KMS-11 (cell line): ENCODE data around the gene RFC5.

ENCODE experiments used
- H2AFZ ChIP-seq: fragments of 200-600 bp; sonication (generic); 2 replicates; pipeline ENCODE4 v1.6.1; 2016; ENCODE audit warnings: antibody characterized with exemption, mixed run types, low read depth
- H3K27ac ChIP-seq: fragments of 200-600 bp; sonication (generic); 2 replicates; pipeline ENCODE4 v1.6.1; 2016; ENCODE audit warnings: mild to moderate bottlenecking, mixed run types
- H3K27me3 ChIP-seq: fragments of 200-600 bp; sonication (generic); 2 replicates; pipeline ENCODE4 v1.6.1; 2017; ENCODE audit warnings: mild to moderate bottlenecking, low read depth, mixed run types, moderate library complexity; ENCODE audit not compliant: insufficient read depth
- H3K36me3 ChIP-seq: fragments of 200-600 bp; sonication (generic); 2 replicates; pipeline ENCODE4 v1.6.1; 2017; ENCODE audit warnings: mild to moderate bottlenecking, mixed run types; ENCODE audit not compliant: insufficient read depth
- H3K4me1 ChIP-seq: fragments of 200-600 bp; sonication (generic); 2 replicates; pipeline ENCODE4 v1.6.1; 2016; ENCODE audit warnings: mild to moderate bottlenecking, low read depth, mixed run types; ENCODE audit not compliant: poor library complexity, severe bottlenecking
- H3K4me2 ChIP-seq: fragments of 200-600 bp; sonication (generic); 2 replicates; pipeline ENCODE4 v1.7.0; 2016; ENCODE audit warnings: mild to moderate bottlenecking, mixed run types
- H3K4me3 ChIP-seq: fragments of 200-600 bp; sonication (generic); IDR thresholded peaks from 2 replicates; pipeline ENCODE4 v1.6.1; 2017; ENCODE audit warnings: low read depth, low read length, mixed read lengths; ENCODE audit not compliant: insufficient read depth
- H3K79me2 ChIP-seq: fragments of 200-600 bp; sonication (generic); 2 replicates; pipeline ENCODE4 v1.6.1; 2016; ENCODE audit warnings: low read depth, mixed run types; ENCODE audit not compliant: insufficient read depth
- H3K9ac ChIP-seq: fragments of 200-600 bp; sonication (generic); 2 replicates; pipeline ENCODE4 v1.6.1; 2016; ENCODE audit warnings: mild to moderate bottlenecking, mixed run types
- H4K20me1 ChIP-seq: fragments of 200-600 bp; sonication (generic); 2 replicates; pipeline ENCODE4 v1.6.1; 2016; ENCODE audit warnings: mild to moderate bottlenecking, mixed run types; ENCODE audit not compliant: insufficient read depth
- CTCF ChIP-seq: fragments of 200-600 bp; sonication (generic); conservative IDR thresholded peaks from 2 replicates; pipeline ENCODE4 v1.6.1; 2017; ENCODE audit warnings: low read depth, mild to moderate bottlenecking, antibody characterized with exemption, low read length, moderate library complexity, mixed read lengths

The RFC5 gene

GRCh38 chr12:118061873-118062843 is 45.7 kb downstream of the RFC5 start:
- no peaks in the 10 kb centered on the region for H3K79me2 ChIP-seq
- no peak for TF ChIP-seq CTCF

GRCh38 chr12:118063576-118064391 is 47.3 kb downstream of the RFC5 start:
- Histone ChIP-seq H3K4me3 (no peak overlapping the region), H3K27me3 (no peaks in the 10 kb centered on the region), H2AFZ (no peak overlapping the region), H3K4me1 (peaks cover 3% of the 10 kb centered on the region), H3K4me2 (no peak overlapping the region), H3K27ac (no peak overlapping the region), H4K20me1 (no peaks in the 10 kb centered on the region), H3K79me2 (no peaks in the 10 kb centered on the region), H3K9ac (no peak overlapping the region), H3K36me3 (no peaks in the 10 kb centered on the region)
- no peak for TF ChIP-seq CTCF

More at GRCh38 chr12:118061873-118062843, 45.7 kb downstream of the RFC5 start:
- Histone ChIP-seq H3K9ac (peak overlapping the region; percentile 53; the same call in 1 of the 2 replicates), H3K4me1 (peaks cover 3% of the 10 kb centered on the region), H4K20me1 (no peaks in the 10 kb centered on the region), H3K4me3 (no peak overlapping the region), H2AFZ (peak overlapping the region; percentile 73), H3K4me2 (peak overlapping the region; percentile 57), H3K27ac (no peak overlapping the region), H3K36me3 (no peaks in the 10 kb centered on the region), H3K27me3 (no peaks in the 10 kb centered on the region)

- no peak overlapping the region for H2AFZ ChIP-seq
- H3K9ac ChIP-seq, result no peak overlapping the region
- no peak overlapping the region for H3K27ac ChIP-seq
- no peaks in the 10 kb centered on the region for H3K27me3 ChIP-seq
- H3K4me3 ChIP-seq, result no peak overlapping the region
- no peaks in the 10 kb centered on the region for H3K79me2 ChIP-seq
- H3K4me1 ChIP-seq, result peaks cover 3% of the 10 kb centered on the region
- H4K20me1 ChIP-seq, result no peaks in the 10 kb centered on the region
- TF ChIP-seq CTCF, result no peak
- no peaks in the 10 kb centered on the region for H3K36me3 ChIP-seq
- H3K4me2 ChIP-seq, result no peak overlapping the region
These were observed 48.1 kb downstream of the RFC5 start for GRCh38 chr12:118064608-118065007.

GRCh38 chr12:118065380-118065779 is 48.9 kb downstream of the RFC5 start:
- Histone ChIP-seq H3K9ac (no peak overlapping the region), H3K27ac (no peak overlapping the region), H3K4me2 (no peak overlapping the region), H3K79me2 (no peaks in the 10 kb centered on the region), H2AFZ (no peak overlapping the region), H3K36me3 (no peaks in the 10 kb centered on the region), H3K4me3 (no peak overlapping the region), H4K20me1 (no peaks in the 10 kb centered on the region), H3K27me3 (no peaks in the 10 kb centered on the region), H3K4me1 (peaks cover 3% of the 10 kb centered on the region)
- no peak for TF ChIP-seq CTCF
